BLaER1 treated with 17β-estradiol and CSF1 and Interleukin-3, amounts not matched to agents 10 nM and 100 nM (cell line): ENCODE data around the gene SPIB.

ENCODE experiments used
- H3K27ac ChIP-seq, 11 experiments: shearing (Covaris generic); formaldehyde crosslinking; 2 replicates each; pipeline ENCODE4 v1.8.1; 2022
- H3K27me3 ChIP-seq, 11 experiments: shearing (Covaris generic); formaldehyde crosslinking; 2 replicates each; pipeline ENCODE4 v1.8.1; 2022
- H3K36me3 ChIP-seq, 11 experiments: shearing (Covaris generic); formaldehyde crosslinking; 2 replicates each; pipeline ENCODE4 v1.8.1; 2022
- H3K4me1 ChIP-seq, 10 experiments: shearing (Covaris generic); formaldehyde crosslinking; 2 replicates each; pipeline ENCODE4 v1.8.1; 2022
- H3K4me2 ChIP-seq, 11 experiments: shearing (Covaris generic); formaldehyde crosslinking; 2 replicates each; pipeline ENCODE4 v1.8.1; 2022
- H3K4me3 ChIP-seq, 10 experiments: shearing (Covaris generic); formaldehyde crosslinking; 2 replicates each; pipeline ENCODE4 v1.8.1; 2022
- H3K9ac ChIP-seq, 11 experiments: shearing (Covaris generic); formaldehyde crosslinking; 2 replicates each; pipeline ENCODE4 v1.8.1; 2022
- H3K9me3 ChIP-seq, 11 experiments: shearing (Covaris generic); formaldehyde crosslinking; replicated peaks in 1 of 11; 2 replicates each; pipeline ENCODE4 v1.8.1; 2022
- H4K20me1 ChIP-seq, 11 experiments: shearing (Covaris generic); formaldehyde crosslinking; 2 replicates each; pipeline ENCODE4 v1.8.1; 2022
- Cebpa-rat ChIP-seq, 11 experiments: shearing (Covaris generic); IDR thresholded peaks; 2 replicates each; pipeline ENCODE4 v1.8.1; 2022

Gene SPIB

DNA sequence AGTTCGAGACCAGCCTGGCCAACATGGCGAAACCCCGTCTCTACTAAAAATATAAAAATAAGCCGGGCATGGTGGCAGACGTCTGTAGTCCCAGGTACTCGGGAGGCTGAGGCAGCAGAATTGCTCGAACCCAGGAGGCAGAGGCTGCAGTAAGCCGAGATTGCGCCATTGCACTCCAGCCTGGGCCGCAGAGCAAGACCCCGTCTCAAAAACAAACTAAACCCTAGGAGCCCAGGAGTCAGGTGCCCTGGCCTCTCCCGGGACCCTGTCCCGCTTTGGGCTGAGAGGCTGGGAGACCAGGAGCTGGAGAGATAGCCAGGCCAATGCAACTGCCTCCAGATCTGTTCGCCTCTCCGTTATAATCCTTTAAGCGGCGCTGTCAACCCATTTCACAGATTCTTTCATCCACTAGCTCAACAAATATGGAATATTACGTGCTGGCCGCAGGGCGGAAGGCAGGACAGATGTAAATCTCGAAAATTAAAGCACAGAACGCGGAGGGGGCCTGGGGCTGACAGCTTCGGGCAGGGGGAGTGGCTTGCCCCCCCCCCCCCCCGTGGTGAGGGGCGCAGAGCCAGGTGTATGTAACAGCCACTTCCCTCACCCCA is 8.7 kb downstream of the SPIB start:
- H3K27ac ChIP-seq = peak overlapping the region in 7 of 11 experiments; percentile 37 to 71 (median 65); a peak in 13 of 22 replicates
- H3K9ac ChIP-seq = peak overlapping the region; percentile 36 to 80 (median 53); a peak in 17 of 22 replicates
- peak overlapping the region in 9 of 10 experiments; percentile 3 to 60 (median 43); a peak in 14 of 20 replicates for H3K4me3 ChIP-seq
- H3K36me3 ChIP-seq = peaks cover 0 to 56% (median 18%) of the 10 kb centered on the region in 11 experiments; a peak in 17 of 22 replicates
- no peaks in the 10 kb centered on the region for H3K9me3 ChIP-seq
- H4K20me1 ChIP-seq = peaks cover 0 to 12% (median 3%) of the 10 kb centered on the region in 11 experiments; a peak in 7 of 22 replicates
- H3K4me1 ChIP-seq = peaks cover 20 to 51% (median 46%) of the 10 kb centered on the region in 10 experiments
- H3K27me3 ChIP-seq = peaks cover 0 to under 1% (median 0%) of the 10 kb centered on the region in 11 experiments; a peak in 1 of 22 replicates
- peak overlapping the region; percentile 79 to 99 (median 92) for H3K4me2 ChIP-seq
- no peak for TF ChIP-seq Cebpa-rat (IDR thresholded peaks at IDR 0.05)

DNA sequence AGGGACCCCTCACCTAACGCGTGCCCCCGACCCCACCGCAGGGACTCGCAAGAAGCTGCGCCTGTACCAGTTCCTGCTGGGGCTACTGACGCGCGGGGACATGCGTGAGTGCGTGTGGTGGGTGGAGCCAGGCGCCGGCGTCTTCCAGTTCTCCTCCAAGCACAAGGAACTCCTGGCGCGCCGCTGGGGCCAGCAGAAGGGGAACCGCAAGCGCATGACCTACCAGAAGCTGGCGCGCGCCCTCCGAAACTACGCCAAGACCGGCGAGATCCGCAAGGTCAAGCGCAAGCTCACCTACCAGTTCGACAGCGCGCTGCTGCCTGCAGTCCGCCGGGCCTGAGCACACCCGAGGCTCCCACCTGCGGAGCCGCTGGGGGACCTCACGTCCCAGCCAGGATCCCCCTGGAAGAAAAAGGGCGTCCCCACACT is 9.3 kb downstream of the SPIB start:
- H3K4me1 ChIP-seq = peaks cover 26 to 53% (median 51%) of the 10 kb centered on the region in 10 experiments
- H3K4me2 ChIP-seq = peak overlapping the region; percentile 79 to 99 (median 92)
- peaks cover 0 to 6% (median 5%) of the 10 kb centered on the region in 11 experiments; a peak in 4 of 22 replicates for H4K20me1 ChIP-seq
- no peaks in the 10 kb centered on the region for H3K9me3 ChIP-seq
- no peak for TF ChIP-seq Cebpa-rat (IDR thresholded peaks at IDR 0.05)
- peak overlapping the region in 9 of 10 experiments; percentile 3 to 60 (median 43); a peak in 15 of 20 replicates for H3K4me3 ChIP-seq
- peaks cover 0 to 50% (median 12%) of the 10 kb centered on the region in 11 experiments; a peak in 16 of 22 replicates for H3K36me3 ChIP-seq
- peaks cover 0 to 7% (median 0%) of the 10 kb centered on the region in 11 experiments; a peak in 2 of 22 replicates for H3K27me3 ChIP-seq
- peak overlapping the region; percentile 36 to 80 (median 53); a peak in 21 of 22 replicates for H3K9ac ChIP-seq
- peak overlapping the region in 10 of 11 experiments; percentile 25 to 88 (median 60); a peak in 18 of 22 replicates for H3K27ac ChIP-seq

DNA sequence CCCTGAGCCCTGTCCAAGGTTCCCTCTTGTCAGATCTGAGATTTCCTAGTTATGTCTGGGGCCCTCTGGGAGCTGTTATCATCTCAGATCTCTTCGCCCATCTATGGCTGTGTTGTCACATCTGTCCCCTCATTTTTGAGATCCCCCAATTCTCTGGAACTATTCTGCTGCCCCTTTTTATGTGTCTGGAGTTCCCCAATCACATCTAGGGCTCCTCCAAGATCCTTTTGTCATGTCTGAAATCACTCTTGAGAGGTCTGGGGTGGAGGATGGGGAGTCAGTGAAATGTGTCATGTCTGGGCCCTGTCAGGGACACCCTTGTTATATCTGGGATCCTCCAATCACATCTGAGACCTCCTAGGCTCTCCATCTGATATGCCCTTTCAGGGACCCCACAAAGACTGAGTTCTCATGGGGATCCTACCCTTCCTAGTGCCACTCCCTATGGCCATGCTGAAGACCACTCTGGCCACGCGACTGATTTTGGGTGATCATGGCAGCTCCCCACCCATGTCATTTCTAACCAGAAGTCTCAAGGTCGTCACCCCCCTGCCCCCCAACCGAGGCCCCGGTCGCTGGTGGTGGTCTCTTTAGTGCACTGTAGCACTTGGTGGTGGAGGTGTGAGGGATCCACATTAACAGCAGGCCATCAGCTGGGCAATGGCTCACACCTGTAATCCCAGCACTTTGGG is 10.2 kb downstream of the SPIB start:
- H3K4me1 ChIP-seq = peaks cover 35 to 62% (median 61%) of the 10 kb centered on the region in 10 experiments
- peak overlapping the region in 9 of 11 experiments; percentile 36 to 80 (median 53); a peak in 8 of 22 replicates for H3K9ac ChIP-seq
- no peaks in the 10 kb centered on the region for H3K9me3 ChIP-seq
- peak overlapping the region in 1 of 10 experiments; percentile 34; a peak in 1 of 20 replicates for H3K4me3 ChIP-seq
- peaks cover 0 to 41% (median 4%) of the 10 kb centered on the region in 11 experiments; a peak in 13 of 22 replicates for H3K36me3 ChIP-seq
- peak overlapping the region; percentile 79 to 99 (median 92) for H3K4me2 ChIP-seq
- peaks cover 0 to 16% (median 0%) of the 10 kb centered on the region in 11 experiments; a peak in 3 of 22 replicates for H3K27me3 ChIP-seq
- peak overlapping the region in 7 of 11 experiments; percentile 51 to 88 (median 60); a peak in 9 of 22 replicates for H3K27ac ChIP-seq
- TF ChIP-seq Cebpa-rat (IDR thresholded peaks at IDR 0.05) = no peak
- peaks cover 0 to 8% (median 0%) of the 10 kb centered on the region in 11 experiments; a peak in 2 of 22 replicates for H4K20me1 ChIP-seq

DNA sequence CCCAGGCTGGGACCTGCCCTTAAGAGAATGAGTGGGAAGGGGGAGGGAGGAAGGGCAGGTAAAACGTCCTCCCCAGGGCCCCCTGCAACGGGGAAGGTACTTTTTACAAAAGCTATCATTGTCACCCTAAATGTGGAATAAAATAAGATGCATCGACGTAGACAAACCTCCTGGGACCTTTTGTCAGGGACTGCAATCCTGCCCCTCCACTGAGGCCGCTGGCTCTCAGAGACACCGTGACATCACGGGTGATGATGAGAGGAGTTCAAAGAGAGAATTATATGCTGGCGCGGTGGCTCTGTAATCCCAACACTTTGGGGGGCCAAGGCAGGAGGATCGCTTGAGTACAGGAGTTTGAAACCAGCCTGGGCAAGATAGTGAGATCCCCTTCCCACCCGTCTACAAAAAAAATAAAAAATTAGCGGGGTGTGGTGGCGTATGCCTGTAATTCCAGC is 12.2 kb downstream of the SPIB start:
- Histone ChIP-seq H3K9ac (peak overlapping the region; percentile 44 to 92 (median 82)), H3K27ac (peak overlapping the region; percentile 43 to 89 (median 82); a peak in 21 of 22 replicates), H3K27me3 (peaks cover 0 to 23% (median 0%) of the 10 kb centered on the region in 11 experiments; a peak in 3 of 22 replicates), H4K20me1 (peaks cover 0 to 8% (median 0%) of the 10 kb centered on the region in 11 experiments; a peak in 2 of 22 replicates), H3K36me3 (peaks cover 0 to 21% (median 0%) of the 10 kb centered on the region in 11 experiments; a peak in 2 of 22 replicates), H3K4me1 (peaks cover 53 to 82% (median 80%) of the 10 kb centered on the region in 10 experiments), H3K4me2 (peak overlapping the region; percentile 79 to 99 (median 92)), H3K9me3 (no peaks in the 10 kb centered on the region), H3K4me3 (peak overlapping the region; percentile 45 to 77 (median 66))
- no peak for TF ChIP-seq Cebpa-rat (IDR thresholded peaks at IDR 0.05)

DNA sequence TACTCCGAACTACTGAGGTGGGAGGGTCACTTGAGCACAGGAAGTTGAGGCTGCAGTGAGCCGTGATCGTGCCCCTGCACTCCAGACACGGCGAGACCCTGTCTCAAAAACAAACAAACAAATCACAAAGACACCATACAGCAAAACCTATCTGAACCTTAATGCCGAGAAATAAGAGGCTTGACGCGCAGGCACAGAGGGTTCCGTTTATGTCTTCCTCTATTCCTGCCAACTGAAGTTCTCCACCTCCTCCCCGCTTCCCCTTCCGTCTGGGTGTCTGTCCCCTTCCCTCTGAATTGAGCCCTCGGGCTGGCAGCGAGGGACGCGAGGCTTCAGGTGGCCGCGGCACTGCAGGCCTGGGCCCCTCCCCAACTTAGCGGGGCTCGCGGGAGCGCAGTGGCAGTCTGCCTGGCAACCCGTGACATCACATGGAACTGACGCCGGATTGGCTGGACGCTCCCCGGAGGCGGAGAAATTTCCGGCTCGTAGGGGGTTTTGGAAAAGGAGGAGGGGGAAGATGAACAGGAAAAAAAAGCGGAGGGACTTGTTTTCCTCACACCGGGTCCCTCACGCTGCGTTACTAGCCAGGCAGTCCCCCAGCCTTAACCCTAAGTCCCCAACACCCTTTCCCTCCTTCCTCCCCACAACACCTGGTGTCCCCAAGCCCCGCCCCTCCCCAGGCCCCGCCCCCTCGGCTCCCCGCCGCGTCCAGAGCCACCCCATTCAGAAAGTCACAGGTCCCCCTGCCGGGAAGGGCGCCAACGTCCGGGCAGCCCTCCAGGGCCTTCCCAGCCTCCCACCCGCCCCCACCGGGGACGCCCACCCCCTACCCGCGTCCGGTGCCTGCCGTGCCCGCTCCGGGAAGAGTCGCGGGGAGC is 12.8 kb downstream of the SPIB start:
- Histone ChIP-seq H3K4me1 (peaks cover 53 to 89% (median 86%) of the 10 kb centered on the region in 10 experiments), H3K4me3 (peak overlapping the region; percentile 45 to 77 (median 66)), H4K20me1 (peaks cover 0 to 8% (median 0%) of the 10 kb centered on the region in 11 experiments; a peak in 2 of 22 replicates), H3K27ac (peak overlapping the region; percentile 59 to 89 (median 83)), H3K9ac (peak overlapping the region; percentile 73 to 92 (median 82)), H3K9me3 (no peaks in the 10 kb centered on the region), H3K36me3 (peaks cover 0 to 17% (median 0%) of the 10 kb centered on the region in 11 experiments; a peak in 1 of 22 replicates), H3K27me3 (peaks cover 0 to 23% (median 0%) of the 10 kb centered on the region in 11 experiments; a peak in 3 of 22 replicates), H3K4me2 (peak overlapping the region; percentile 82 to 99 (median 98))
- TF ChIP-seq Cebpa-rat (IDR thresholded peaks at IDR 0.05) = no peak

DNA sequence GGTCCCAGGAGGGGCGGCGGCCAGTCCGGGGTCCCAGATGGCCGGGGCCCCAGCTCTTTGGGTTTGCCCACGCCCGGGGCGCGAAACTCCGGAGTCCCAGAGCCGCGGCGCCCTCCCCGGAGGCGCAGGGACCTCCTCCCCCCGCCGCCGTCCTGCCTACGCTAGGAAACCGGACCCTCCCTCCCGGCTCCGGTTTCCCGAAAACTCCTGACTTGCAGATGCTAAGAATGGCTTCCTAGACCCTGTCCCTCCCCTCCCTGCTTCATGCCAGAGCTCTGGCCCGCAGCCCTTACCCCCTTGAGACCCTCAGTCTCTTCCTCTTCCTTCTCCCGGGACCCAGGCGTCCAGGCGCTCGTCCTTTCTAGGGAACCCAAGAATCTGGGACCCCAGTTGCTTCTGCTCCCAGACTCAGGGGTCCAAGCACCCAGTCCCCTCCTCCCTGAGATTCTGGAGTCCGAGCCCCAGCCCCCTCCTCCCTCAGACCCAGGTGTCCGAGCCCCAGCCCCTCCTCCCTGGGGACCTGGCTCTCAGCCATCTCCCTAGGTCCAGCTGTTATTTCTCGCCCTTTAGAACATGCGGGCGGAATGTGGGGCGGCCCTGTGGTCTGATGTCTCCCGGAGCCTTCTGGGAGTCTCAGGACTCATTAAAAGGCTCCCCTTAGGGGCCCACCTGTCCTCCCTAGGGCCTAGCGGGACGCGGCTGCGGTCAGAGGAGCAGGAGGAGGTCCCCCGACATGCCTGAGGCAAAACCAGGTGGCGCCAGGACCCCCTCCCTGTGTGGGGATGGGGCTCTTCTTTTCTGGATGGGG is 13.7 kb downstream of the SPIB start, which contains the start of gene MYBPC2:
MYBPC2 (plus strand) TSS at position 672 of the 808 bp plus-strand sequence; CDS start at position 734, 62 bp downstream.
- Histone ChIP-seq H3K4me2 (peak within 1 kb of the TSS; percentile 82 to 99 (median 98)), H3K9ac (peak within 1 kb of the TSS; percentile 73 to 92 (median 82)), H3K9me3 (no peaks in the 10 kb centered on the region), H3K4me3 (peak within 1 kb of the TSS; percentile 45 to 77 (median 66)), H3K27ac (peak within 1 kb of the TSS; percentile 59 to 89 (median 83)), H3K36me3 (peaks cover 0 to 13% (median 0%) of the 10 kb centered on the region in 11 experiments; a peak in 1 of 22 replicates), H4K20me1 (peaks cover 0 to 8% (median 0%) of the 10 kb centered on the region in 11 experiments; a peak in 2 of 22 replicates), H3K4me1 (peaks cover 53 to 92% (median 85%) of the 10 kb centered on the region in 10 experiments), H3K27me3 (peaks cover 0 to 23% (median 0%) of the 10 kb centered on the region in 11 experiments; a peak in 3 of 22 replicates)
- no peak for TF ChIP-seq Cebpa-rat (IDR thresholded peaks at IDR 0.05)
